Measurements from ENCODE around the gene GPSM1.

DNA sequence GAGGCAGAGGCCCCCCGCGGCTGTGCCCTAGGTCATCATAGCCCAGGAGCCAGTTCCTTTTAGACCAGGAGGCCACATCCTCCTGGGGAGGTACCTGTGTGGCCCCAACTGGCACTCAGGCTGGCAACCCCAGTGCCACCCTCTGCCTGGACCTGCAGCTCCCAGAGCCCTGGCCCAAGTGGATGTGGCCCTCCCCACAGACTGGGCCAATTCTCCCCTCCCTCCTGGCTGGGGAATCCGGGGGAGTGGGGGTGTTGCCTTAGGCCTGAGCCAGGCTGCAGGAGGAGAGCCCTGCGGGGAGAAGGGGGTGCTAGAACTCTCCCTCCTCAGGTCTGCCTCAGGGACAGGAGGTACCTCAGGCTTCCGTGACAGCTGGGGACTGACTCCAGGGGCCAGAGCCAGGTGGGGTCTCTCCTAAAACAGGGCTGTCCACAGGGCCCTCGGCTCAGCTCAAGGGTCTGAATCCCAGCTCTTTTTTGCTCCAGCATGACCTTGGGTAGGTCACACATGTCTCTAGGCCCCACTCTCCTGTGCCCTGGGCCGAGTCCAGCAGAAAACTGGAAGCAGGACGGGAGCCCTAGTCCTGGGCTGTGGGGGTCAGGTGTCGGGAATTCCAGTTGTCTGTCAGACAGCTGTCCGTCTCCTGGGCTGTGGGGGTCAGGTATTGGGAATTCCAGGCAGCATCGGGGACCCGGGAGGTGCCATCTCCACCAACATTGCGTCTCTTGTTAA is 26.6 kb downstream of the GPSM1 start:
- TF ChIP-seq, protein P1, sequence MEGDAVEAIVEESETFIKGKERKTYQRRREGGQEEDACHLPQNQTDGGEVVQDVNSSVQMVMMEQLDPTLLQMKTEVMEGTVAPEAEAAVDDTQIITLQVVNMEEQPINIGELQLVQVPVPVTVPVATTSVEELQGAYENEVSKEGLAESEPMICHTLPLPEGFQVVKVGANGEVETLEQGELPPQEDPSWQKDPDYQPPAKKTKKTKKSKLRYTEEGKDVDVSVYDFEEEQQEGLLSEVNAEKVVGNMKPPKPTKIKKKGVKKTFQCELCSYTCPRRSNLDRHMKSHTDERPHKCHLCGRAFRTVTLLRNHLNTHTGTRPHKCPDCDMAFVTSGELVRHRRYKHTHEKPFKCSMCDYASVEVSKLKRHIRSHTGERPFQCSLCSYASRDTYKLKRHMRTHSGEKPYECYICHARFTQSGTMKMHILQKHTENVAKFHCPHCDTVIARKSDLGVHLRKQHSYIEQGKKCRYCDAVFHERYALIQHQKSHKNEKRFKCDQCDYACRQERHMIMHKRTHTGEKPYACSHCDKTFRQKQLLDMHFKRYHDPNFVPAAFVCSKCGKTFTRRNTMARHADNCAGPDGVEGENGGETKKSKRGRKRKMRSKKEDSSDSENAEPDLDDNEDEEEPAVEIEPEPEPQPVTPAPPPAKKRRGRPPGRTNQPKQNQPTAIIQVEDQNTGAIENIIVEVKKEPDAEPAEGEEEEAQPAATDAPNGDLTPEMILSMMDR (IDR thresholded peaks at IDR 0.05): no peak
- TF ChIP-seq POLR2A (IDR thresholded peaks at IDR 0.05): no peak
